Measurements from ENCODE around the gene SPTLC3.

The SPTLC3 gene

DNA sequence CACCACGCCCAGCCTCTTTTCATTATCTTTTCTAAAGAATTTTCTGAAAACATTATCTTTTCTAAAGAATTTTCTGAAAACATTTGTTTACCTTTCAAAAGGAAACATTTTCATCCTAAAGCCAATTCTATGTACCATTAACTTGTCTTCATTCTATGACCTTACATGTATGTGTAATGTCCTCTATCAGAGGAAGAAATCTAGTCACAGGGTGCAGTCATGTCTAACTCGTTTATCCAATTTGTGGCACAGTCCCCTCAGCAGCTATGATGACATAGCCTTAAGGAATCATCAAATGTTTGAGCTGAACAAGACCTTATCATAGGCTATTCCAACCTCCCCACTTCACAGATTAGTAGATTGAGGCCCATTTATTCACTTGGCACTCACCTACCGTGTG lies 21.5 kb upstream of the SPTLC3 start:
- no peak for DNase-seq

DNA sequence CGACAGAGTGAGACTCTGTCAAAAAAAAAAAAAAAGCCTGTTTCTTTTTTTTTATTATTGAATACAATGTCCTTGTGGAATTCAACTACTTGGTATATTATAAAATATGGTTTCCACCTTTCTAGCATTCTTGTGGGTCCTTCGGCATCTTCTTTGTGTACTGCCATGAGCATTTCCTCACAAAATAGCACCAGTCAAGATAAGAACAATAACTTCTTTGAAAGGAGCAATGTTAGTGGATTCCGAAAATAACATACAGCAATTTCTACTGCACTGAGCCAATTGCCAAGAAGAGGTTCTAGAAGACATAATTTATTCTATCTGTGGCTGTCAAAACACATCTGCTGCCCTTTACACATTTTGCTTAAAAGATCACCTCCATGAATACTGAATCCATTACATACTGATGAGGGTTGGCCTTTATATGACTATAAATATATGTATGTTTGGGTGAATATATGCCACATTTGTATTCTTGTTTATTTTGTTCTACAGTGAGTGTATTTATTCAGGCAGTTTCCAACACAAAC lies 19.1 kb upstream of the SPTLC3 start:
- DNase-seq: no peak

DNA sequence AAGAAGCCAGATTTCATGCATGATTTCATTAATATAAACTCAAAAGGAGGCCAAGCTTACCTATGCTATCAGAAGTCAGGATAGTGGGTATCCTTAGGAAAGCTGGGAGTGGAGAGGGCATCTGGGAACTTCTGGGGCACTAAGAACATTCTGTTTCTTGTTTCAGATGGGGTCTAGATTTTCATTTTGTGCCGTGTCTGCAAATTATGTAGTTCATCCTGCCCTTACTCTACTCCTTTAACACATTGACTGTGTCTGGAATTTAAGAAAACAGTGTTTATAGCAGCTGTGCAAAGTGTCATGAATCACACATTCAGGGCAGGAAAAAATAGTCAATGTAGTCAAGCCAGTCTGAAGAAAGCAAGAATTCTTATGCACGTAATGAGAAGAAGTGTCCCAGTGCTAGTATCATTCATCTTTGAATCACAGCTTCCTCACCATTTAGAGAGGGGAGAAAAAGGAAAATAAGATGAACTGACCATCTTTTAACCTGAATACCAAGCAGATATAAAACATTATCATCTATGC lies 11.6 kb upstream of the SPTLC3 start:
- no peak for DNase-seq

DNA sequence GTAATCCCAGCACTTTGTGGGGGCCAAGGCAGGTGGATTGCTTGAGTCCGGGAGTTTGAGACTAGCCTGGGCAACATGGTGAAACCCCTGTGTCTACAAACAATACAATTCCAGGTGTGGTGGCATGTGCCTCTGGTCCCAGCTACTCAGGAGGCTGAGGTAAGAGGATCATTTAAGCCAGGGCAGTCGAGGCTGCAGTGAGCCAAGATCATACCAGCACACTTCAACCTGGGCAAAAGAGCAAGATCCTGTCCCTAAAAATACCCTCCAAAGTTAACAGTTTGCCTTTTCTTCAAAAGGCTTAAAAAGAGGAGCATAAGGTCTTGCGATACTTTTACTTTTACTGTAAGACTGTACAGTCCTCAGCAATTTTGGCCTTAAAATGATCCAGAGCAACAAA lies 10.7 kb upstream of the SPTLC3 start:
- no peak for DNase-seq

DNA sequence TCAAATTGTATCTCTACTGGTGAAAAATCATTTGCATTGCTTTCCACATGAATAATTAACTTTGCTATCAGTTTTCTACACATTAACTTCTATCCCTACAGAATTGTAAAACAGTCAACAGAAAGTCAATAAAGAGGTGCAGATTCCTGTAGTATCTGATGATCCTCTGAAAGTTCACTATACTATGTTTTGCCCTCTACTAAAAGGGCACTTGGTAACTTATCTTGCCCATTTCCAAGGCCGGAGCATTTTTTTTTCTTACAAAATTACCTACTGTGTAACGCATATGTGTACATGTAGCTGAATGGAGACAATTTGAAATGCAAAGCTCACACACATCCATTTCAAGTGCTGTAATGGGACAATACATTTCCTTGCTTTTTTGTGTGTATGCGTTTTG lies 9.6 kb upstream of the SPTLC3 start:
- DNase-seq: no peak

DNA sequence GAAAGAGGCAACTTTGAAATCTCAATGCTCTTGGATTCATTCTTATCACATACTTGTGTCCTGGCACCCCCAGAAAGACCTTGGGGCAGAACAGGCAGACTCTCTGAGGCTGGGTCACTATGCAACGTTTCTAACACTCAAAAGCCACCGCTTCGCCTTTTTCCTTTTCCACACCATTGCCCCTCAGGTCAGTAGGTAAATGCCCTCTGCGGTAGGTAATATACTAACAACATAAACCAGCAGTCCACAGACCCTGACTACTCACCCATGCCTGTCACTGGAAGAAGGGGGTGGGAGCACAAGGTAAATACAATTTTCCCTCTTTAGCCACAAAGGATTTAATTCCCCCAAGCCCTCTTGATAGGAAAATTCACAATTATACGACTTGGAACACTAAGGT lies 6.5 kb upstream of the SPTLC3 start:
- no peak for DNase-seq

DNA sequence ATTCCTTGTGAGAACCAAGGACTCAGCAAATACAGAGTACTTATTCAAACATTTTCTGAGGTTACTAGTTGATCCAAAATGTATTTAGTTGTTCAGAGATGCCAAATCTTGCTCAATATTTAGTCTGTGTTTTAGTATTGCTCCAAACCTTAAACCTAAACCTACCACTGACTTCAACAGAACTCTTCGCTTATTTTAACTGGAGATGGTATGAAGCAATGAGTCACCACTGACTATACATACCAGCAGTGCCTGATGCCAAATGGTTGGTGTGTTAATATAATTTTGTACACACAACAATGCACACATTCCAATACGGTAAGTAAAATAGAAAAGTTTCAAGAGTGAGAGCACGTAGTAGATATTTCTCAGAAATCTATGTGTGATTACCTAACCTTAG lies 1.9 kb upstream of the SPTLC3 start:
- no peak for DNase-seq

DNA sequence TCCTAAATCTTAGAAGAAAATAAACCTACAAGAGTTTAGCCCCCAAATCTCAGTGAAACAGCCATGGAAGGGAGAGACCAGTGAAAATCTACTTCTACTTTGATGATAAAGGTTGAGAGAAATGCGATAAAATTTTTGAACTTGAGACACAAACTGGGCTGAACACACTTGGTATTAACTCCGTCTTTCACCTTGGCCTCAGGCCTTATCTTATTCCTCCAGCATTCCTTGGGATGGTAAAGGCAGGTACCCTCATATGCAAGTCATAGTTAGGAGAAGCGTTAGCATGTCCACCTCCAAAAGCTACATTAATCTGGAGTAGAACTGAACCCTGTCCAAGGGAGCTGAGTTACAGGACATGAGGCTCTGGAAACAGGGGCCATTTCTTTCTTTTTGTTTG lies 1.2 kb upstream of the SPTLC3 start:
- no peak for DNase-seq

DNA sequence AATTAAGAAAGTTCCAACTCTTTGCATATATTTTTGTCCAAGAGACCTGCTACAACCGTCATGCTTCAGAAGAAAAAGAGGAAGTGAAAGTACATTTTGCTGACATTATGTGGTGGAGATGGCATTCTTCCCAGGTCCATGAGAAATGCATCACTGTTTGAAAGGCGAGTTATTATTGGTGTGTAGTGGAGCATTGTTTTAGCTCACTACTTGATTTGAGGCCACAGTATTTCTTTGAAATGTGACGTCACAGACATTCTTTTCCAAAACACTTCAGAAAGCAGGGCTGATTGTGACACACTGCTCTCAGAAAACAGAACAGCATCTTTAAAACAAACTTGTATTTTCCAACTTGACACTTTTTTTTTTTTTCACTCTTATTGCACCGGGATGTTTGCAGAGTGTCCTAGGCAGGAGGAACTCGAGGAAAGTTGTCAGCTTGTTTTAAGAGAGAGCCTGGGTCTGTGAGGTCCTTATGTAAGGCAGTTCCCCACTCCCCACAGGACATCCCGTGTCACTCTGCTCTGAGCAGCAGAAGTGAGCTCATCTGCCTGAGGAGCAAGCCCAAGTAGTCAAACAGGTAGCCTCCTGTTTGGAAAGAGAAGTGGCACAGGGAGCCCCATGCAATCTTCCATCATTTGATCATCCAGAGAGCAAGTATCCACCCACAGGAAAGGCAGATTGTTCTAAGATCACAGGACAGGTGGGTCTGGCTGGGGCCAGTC lies 1.1 kb downstream of the SPTLC3 start:
- DNase-seq: peak; percentile 27

DNA sequence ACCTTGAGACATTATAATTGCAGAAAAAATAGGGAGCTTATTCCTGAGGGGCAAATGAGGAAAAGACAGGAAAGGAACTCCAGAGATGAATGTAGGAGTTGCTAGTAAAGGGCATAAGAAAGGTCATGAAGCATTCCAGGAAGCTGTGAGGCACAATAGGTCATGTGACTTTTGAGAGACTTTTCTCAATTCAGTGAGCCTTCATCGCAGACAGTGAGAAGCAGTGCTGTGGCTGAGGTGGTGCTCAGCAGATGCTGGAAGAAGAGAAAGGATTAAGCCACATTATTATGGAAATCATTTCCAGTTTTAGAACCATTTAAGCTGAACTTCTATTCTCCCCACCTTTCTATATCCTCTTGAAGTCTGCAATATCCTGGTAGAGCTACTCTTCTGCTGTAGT lies 4.1 kb downstream of the SPTLC3 start:
- DNase-seq: no peak

DNA sequence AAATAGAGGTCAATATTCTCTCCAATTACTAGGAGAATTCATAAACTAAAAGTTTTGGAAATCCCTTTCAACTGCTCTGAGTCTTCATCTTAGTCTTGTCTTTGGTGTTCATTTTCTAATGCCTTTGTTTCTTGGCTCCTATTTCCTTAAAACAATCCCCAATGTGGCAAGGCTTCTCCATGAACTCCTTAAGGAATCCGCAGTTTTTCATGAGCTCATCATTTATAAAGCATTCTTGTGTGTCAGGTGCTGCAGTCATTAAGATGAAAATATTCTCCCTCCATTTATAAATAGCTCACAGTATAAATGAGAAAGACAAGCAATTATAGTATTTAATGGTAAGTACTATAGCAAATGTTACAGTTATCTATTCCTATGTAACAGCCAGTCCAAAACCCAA lies 4.6 kb downstream of the SPTLC3 start:
- DNase-seq: no peak

DNA sequence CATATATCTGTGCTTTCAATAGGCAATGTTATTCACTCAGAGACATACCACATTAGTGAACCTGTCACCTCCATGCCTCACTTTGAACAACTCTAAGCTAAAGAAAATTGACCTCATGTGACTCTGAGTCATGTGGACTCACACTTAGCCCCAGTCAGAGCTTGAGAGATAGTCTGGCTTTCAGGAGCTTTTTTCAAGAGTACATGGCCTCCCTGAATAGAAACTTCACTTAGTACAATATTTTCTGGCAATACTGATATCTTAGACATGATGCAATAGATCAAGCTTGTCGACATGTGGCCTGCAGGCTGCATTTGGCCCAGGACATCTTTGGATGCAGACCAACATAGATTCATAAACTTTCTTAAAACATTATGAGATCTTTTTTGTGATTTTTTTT lies 8.5 kb downstream of the SPTLC3 start:
- no peak for DNase-seq

DNA sequence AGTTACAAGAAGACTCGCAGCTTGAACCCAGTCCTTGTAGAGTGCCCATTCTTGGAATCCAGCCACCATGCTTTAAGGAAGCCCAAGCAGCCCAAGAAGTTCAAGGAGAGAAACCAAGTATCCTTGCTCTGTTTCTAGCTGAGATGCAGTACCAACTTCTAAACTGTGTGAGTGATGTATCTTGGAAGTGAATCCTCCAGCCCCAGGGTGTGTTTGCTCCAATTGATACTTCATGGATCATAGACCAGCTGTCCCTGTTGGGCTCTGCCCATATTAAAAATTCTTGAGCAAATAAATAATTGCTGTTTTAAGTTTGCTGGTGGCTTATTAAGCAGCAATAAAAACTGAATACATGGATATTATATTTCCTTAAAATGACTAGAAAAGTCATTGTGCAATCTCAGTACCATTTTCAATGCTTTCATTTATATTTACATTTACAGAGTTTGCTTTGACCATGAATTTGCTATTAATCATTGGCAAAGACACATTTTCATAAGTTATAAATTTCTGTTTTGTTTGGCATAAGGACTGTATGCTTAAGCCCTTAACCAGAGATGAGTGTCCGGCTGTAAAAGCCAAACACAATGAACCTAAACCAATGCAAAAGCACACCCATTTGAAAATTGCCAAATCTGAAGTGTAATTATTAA lies 9.2 kb downstream of the SPTLC3 start:
- peak; percentile 30 for DNase-seq

DNA sequence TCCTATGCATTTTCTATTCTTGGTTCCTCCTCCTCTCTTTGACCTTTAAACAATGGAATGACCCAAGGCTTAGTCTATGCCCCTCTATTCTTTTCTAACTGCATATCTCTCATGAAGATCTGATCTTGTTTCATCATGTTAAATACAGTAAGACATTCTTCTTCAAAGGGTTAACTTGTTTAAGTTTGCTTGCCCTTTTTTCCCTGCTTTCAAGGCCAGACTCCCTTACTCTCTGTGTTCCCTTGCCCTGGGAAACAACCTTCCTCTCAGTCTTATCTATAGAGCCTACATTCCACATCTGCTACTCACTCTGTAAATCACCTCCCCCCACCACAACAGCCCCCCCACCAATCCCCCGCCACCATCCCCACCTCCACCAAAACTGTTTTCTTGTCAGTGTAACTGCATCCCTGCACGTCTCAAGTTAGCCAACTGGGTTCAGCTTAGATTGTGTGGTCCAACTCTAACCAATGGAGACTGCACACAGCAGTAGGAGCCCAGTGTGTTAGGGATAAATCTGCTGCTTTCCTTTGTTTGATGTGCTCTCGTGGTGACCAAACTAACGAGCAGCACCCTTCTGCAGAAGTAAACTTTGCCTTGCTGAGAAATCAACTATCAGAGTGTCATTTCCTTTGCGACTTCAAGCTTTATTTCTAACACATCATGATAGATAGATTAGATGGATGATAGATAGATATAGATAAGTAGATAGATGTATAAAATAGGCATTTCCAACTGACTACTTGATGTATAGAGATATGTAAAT lies 12.6 kb downstream of the SPTLC3 start:
- no peak for DNase-seq

DNA sequence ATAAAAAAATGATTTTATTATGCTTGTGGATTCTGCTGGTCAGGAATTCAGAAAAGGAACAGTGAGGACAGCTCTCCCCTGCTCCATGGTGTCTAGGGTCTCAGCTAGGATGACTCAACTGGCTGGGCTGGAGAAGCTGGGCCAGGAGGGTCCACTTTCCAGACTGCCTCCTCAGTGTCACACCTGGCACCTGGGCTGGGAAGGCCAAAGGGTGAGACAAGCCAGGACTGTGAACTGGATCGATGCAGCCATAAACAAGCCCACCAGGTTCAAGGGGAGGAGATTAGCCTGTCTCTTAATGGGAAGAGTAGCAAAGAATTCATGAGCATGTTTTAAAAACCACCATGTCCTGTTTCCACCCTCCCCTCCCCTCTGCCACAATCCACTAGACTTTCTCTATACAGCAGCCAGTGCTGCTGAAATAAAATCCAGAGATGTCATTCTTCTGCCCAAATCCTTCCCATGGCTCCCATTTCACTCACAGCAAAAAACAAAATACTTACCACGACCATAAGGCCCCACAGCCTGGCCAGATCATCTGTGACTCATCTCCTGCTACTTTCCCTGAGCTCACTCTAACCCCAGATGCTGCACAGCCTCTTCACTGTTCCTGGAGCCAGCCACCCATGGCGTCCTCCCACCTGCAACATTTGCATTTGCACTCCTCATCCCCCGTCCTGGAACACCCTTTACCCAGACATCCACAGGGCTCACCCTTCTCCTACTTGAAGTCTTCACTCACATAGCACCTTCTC lies 13.8 kb downstream of the SPTLC3 start:
- DNase-seq: no peak

DNA sequence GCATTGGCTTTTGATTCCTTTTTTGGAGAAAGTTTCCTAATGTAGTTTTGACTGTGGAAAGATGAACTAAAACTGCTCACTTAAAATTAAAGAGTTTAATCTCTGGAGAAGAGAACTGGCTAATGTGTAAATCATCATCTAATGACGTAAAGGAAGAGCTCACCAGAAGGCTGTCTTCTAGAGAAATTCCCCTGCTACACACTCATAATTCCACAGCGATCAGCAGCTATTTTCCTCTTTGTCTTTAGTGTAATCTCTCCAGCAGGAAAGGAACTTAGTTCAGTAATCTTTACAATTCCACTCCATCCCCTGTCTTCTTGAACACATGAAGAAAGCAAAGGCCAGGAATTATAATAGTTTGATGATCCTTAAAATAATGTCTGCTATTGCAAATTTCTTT lies 15.8 kb downstream of the SPTLC3 start:
- no peak for DNase-seq

DNA sequence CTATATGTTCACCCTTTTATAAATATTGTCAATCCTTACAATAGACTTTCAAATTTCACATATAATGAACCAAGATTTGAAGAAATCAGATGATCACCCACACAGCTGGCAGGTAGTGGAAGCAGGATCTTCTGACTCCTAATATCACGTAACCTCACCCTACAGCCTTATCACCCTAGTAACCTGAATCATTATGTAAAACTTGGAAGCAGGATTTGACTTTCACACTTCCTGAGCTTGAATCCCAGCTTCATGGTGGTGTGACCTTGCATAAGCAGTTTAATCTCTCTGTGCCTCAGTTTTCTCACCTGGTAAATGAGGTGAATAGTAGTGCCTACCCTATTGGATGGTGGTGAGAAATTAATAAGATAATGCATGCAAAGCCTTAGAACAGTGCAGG lies 16.4 kb downstream of the SPTLC3 start:
- no peak for DNase-seq

DNA sequence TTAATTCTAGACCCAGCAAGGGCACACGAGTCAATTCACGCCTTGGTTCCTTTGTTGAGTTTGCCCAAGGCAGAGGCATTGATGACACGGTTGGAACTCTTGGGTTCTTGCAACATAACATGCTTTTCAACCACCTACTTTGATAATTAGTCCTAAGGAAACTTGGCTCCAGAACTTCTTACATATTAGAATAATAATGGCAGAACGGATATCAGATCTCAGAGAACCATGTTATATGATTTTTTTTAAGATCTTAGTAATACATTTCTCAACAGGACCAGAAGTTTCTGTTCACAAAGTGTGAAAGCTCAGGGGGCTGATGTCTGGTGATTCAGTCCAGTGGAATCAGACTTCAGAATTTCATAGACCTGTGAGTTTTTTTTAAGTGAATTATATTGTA lies 19.2 kb downstream of the SPTLC3 start:
- no peak for DNase-seq

DNA sequence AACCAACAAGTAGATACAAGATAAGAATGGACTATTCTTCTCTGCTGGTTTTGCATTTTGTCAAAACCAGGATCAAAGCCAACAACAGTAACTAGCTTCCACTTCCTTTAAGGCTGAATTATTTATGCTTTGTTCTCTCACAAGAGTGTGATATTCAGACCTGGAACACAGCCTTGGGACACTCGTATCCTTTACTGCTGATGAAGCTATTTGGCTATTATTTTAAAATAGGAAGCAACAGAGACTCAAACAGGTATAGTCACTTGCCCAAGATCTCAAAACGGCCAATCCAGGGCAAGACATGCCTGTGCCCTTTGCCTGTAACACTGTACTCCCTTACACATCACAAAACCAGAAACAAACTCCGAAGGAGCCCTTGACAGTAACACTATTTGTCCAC lies 19.9 kb downstream of the SPTLC3 start:
- no peak for DNase-seq

DNA sequence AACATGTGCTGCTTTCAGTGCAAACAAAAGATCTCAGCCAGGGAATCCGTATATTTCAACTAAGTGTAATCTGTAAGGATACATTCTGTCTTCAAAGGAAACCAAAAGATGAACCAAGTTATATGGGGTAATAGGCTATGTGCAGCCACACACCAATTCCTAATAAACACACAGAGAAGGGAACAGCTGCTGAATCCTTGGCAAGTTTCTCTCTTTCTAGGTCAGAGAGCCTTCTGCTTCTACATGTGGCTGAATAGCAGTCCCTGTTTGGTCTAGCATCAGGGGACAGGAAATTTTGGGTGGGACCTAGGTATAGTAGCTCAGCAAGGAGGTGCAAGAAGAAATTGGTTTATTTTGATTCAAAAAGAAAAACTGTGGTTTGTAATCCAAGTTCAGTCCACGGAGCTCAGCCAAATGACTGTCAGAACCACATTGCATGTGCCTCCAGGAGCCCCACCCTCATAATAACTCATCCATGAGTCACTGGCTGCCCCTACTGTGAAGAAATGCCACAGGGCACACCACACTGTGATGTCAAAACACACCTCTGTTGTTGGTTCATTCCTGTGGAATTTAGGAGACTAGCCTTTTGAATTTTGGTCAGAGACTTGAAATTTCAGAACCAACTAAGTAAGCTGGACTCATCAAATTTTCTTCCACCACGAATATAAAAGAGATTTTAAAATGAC lies 21.1 kb downstream of the SPTLC3 start:
- DNase-seq: no peak

DNA sequence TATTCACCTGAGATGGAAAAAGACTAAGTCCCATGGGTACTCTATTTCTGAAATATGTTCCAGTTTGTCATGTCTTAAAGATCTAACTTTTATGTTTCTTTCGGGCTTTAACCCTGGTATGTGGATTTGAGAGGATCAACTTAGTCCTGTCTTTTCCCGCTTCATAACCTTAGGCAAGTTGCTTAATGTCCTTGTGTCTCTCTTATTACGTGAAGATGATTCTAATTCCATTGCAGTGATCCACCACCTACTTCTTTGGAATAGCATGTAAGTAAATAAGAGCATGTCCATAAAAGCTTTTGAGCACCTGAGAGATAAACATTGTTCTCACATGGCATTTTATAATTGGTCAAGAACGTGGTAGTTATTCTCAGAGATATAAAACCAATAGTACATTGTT lies 23.0 kb downstream of the SPTLC3 start:
- DNase-seq: no peak

DNA sequence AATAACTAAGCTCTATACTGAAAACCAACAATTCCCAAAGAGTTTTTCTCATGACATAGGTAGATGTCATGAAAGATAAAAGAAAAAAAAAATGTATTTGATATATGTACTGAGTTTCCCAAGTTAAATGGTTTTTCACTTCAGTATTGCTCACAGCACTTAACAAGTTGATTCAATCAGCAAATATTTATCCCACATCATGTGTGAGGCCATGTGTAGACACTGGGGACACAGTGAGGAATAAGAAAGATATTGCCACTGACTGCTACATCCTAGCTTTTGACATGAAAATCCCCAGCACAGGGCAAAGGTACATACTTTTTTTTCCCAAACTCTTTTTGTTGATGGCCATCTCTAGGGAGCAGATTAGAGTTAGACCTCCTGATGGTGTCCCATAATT lies 25.3 kb downstream of the SPTLC3 start:
- DNase-seq: no peak
